Large intestine (tissue), 3 donors: ENCODE data around the gene ISL2. TPM values are rescaled to one million over a fixed set of nuclear protein-coding genes. Genes with fewer than 3 reads are reported as not detected.

Source experiments
- DNase-seq, 2 donors: peaks; one replicate each; pipeline versions ENCODE4 v3.0.0 to v3.0.0-alpha.2; 2013
- H3K27ac ChIP-seq: one replicate; pipeline ENCODE4 v1.5.1; 2013; ENCODE audit warnings: low read length
- H3K27me3 ChIP-seq: 2 replicates; pipeline ENCODE4 v1.6.1; 2013; ENCODE audit warnings: low read length; ENCODE audit not compliant: control insufficient read depth, insufficient read depth
- H3K36me3 ChIP-seq: 2 replicates; pipeline ENCODE4 v1.6.1; 2013; ENCODE audit warnings: low read length; ENCODE audit not compliant: control insufficient read depth, insufficient read depth
- H3K4me1 ChIP-seq: one replicate; pipeline ENCODE4 v1.6.1; 2013; ENCODE audit warnings: low read length; ENCODE audit not compliant: control insufficient read depth, insufficient read depth
- H3K4me3 ChIP-seq: one replicate; pipeline ENCODE4 v1.5.1; 2013; ENCODE audit warnings: low read length
- H3K9me3 ChIP-seq: one replicate; pipeline ENCODE4 v1.6.1; 2013; ENCODE audit warnings: mild to moderate bottlenecking, low read depth, low read length, moderate library complexity; ENCODE audit not compliant: control insufficient read depth
- polyA plus RNA-seq: library from polyadenylated mRNA; unstranded; fragments of 120-200 nt; gene quantifications from one replicate; pipeline ENCODE4 v1.2.1, GENCODE V29; 2013

The ISL2 gene
- polyA plus RNA-seq, 1 donor, result 2.6 TPM

GRCh38 chr15:76391847-76392246 lies 55.3 kb downstream of the ISL2 start:
- no peak overlapping the region for H3K4me3 ChIP-seq
- no peaks in the 10 kb centered on the region for H3K36me3 ChIP-seq
- no peaks in the 10 kb centered on the region for H3K9me3 ChIP-seq
- DNase-seq, result no peak
- H3K27ac ChIP-seq, result no peak overlapping the region
- no peaks in the 10 kb centered on the region for H3K27me3 ChIP-seq
- no peaks in the 10 kb centered on the region for H3K4me1 ChIP-seq

Other genes starting within 250 kb of the ISL2 start
- 179 TPM for gene ETFA, start 25.3 kb upstream of the ISL2 start, polyA plus RNA-seq